Duodenal mucosa (tissue), 2 donors: Measurements from ENCODE around the gene LGR6.

Source experiments
- H3K27ac ChIP-seq: one replicate; pipeline ENCODE4 v1.7.0; 2013; ENCODE audit warnings: low read depth, low read length
- H3K27me3 ChIP-seq, 2 donors: one replicate each; pipeline ENCODE4 v1.7.0; 2013; ENCODE audit warnings: low read length in 2 of 2, control low read depth in 1 of 2; ENCODE audit not compliant: insufficient read depth in 2 of 2, control insufficient read depth in 1 of 2
- H3K36me3 ChIP-seq, 2 donors: one replicate each; pipeline ENCODE4 v1.7.0; 2013; ENCODE audit warnings: low read length in 2 of 2, control low read depth in 1 of 2; ENCODE audit not compliant: insufficient read depth in 2 of 2, control insufficient read depth in 1 of 2
- H3K4me1 ChIP-seq, 2 donors: one replicate each; pipeline ENCODE4 v1.7.0; 2013; ENCODE audit warnings: low read length in 2 of 2, control low read depth in 1 of 2; ENCODE audit not compliant: insufficient read depth in 2 of 2, control insufficient read depth in 1 of 2
- H3K4me3 ChIP-seq, 2 donors: one replicate each; pipeline ENCODE4 v1.7.0; 2013; ENCODE audit warnings: low read length in 2 of 2, low read depth in 1 of 2
- H3K9ac ChIP-seq, 2 donors: one replicate each; pipeline ENCODE4 v1.7.0; 2013; ENCODE audit warnings: low read length in 2 of 2, low read depth in 1 of 2
- H3K9me3 ChIP-seq, 2 donors: one replicate each; pipeline ENCODE4 v1.7.0; 2013; ENCODE audit warnings: low read length in 2 of 2, control low read depth in 1 of 2; ENCODE audit not compliant: control insufficient read depth in 1 of 2

The LGR6 gene

DNA sequence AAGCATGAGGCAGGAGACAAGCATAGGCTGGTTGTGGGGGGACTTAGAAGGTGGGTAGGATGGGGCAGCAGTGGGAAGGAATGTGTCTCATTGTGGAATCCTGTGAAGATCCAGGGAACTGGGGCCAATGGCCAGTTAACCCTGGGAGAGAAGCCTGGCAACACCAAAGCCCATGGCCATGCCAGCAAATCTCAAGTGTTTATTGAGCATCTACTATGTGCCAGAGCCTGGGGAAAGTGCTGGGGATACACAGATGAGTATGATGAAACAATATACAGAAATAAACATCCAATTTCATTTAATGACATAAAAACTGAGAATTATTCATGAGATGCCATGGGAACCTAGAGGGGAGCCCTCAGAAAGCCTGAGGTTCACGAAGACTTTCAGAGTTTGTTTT is 17.4 kb downstream of the LGR6 start:
- Histone ChIP-seq H3K4me1 (peaks cover 0 to 6% of the 10 kb centered on the region in 2 donors), H3K27ac (no peak overlapping the region), H3K4me3 (no peak overlapping the region), H3K9me3 (no peaks in the 10 kb centered on the region), H3K36me3 (no peaks in the 10 kb centered on the region), H3K9ac (no peak overlapping the region), H3K27me3 (peaks cover 28 to 29% of the 10 kb centered on the region in 2 donors)

DNA sequence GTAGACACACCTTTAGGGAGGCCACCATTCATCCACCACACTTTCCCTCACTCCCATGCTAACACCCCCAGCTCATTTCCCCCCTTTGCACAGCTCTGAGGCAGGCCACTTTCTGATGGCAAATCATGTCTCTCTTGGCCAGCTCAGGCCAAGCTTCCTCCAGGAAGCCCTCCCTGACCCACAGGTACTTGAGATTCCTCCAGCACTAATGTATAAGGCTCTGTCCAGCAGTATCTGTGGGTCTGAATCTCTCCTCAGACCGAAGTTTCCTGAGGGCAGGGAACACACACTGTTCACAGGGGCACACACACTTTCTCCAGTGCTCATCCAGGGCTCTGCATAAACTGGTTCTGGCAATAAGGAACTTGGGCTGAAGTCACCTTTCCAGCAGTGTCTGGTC is 19.2 kb downstream of the LGR6 start:
- peaks cover 0 to 6% of the 10 kb centered on the region in 2 donors for H3K4me1 ChIP-seq

GRCh38 chr1:202213361-202214088 is 19.9 kb downstream of the LGR6 start:
- Histone ChIP-seq H3K4me1 (peaks cover 0 to 6% of the 10 kb centered on the region in 2 donors), H3K4me3 (peak overlapping the region; percentile 43), H3K9me3 (no peaks in the 10 kb centered on the region), H3K27me3 (peaks cover 28 to 29% of the 10 kb centered on the region in 2 donors), H3K27ac (no peak overlapping the region), H3K9ac (peak overlapping the region in 1 of 2 donors; percentile 18), H3K36me3 (no peaks in the 10 kb centered on the region)

More for the DNA sequence above, 19.2 kb downstream of the LGR6 start:
- H3K36me3 ChIP-seq: no peaks in the 10 kb centered on the region
- H3K9ac ChIP-seq: no peak overlapping the region
- no peak overlapping the region for H3K27ac ChIP-seq
- no peak overlapping the region for H3K4me3 ChIP-seq
- no peaks in the 10 kb centered on the region for H3K9me3 ChIP-seq
- peaks cover 28 to 29% of the 10 kb centered on the region in 2 donors for H3K27me3 ChIP-seq

DNA sequence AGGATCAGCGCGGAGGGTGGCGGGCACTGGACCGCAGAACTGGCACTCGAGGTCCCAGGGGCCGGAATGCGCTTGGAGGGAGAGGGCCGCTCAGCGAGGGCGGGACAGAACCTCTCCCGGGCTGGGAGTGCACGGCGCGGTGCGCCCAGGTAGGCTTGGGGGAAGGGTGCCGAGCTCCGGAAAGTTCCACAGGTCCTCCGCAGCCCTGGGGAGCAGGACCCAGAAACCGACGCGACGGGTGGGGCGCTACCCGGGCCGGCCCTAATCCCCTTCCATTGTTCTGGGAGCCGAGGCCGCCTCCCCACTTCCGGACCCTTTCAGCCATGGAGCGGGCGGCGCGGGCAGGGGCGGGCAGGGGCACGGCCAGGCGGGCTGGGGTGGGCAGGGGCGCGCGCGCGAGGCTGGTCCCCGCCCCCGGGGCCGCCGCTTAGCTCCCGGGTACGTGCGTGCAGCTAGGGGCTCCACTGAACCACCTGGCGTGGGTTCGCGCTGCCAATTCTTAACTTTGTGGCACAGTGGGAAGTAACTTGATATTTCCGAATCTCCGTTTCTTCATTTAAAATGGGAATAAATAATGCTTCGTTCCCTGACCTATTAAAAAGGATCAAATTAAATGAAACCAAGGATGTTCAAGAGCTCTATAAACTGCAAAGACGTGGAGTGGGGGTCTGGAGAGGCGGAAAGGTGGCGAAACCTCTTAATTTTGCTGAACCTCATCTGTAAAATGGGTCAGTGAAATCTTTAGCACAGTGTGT is 20.7 kb downstream of the LGR6 start:
- H3K27me3 ChIP-seq: peaks cover 24 to 28% of the 10 kb centered on the region in 2 donors

GRCh38 chr1:202215472-202216130 is 22.0 kb downstream of the LGR6 start:
- H3K27ac ChIP-seq: no peak overlapping the region
- no peak overlapping the region for H3K4me3 ChIP-seq
- peaks cover 23 to 28% of the 10 kb centered on the region in 2 donors for H3K27me3 ChIP-seq
- no peaks in the 10 kb centered on the region for H3K9me3 ChIP-seq
- H3K9ac ChIP-seq: no peak overlapping the region
- H3K4me1 ChIP-seq: peaks cover 0 to 6% of the 10 kb centered on the region in 2 donors
- no peaks in the 10 kb centered on the region for H3K36me3 ChIP-seq

More for the DNA sequence above, 20.7 kb downstream of the LGR6 start:
- H3K36me3 ChIP-seq: no peaks in the 10 kb centered on the region
- no peak overlapping the region for H3K27ac ChIP-seq
- H3K9me3 ChIP-seq: no peaks in the 10 kb centered on the region
- H3K4me1 ChIP-seq: peaks cover 0 to 6% of the 10 kb centered on the region in 2 donors
- H3K4me3 ChIP-seq: peak overlapping the region; percentile 43
- H3K9ac ChIP-seq: peak overlapping the region in 1 of 2 donors; percentile 18

- Histone ChIP-seq H3K36me3 (no peaks in the 10 kb centered on the region), H3K9ac (no peak overlapping the region), H3K27me3 (peaks cover 23 to 28% of the 10 kb centered on the region in 2 donors), H3K27ac (no peak overlapping the region), H3K4me1 (peaks cover 0 to 6% of the 10 kb centered on the region in 2 donors), H3K9me3 (no peaks in the 10 kb centered on the region), H3K4me3 (no peak overlapping the region)
Observed at GRCh38 chr1:202216691-202217090, 23.1 kb downstream of the LGR6 start.

GRCh38 chr1:202217516-202217915 is 23.9 kb downstream of the LGR6 start:
- peaks cover 19 to 27% of the 10 kb centered on the region in 2 donors for H3K27me3 ChIP-seq
- H3K36me3 ChIP-seq: no peaks in the 10 kb centered on the region
- H3K27ac ChIP-seq: no peak overlapping the region

DNA sequence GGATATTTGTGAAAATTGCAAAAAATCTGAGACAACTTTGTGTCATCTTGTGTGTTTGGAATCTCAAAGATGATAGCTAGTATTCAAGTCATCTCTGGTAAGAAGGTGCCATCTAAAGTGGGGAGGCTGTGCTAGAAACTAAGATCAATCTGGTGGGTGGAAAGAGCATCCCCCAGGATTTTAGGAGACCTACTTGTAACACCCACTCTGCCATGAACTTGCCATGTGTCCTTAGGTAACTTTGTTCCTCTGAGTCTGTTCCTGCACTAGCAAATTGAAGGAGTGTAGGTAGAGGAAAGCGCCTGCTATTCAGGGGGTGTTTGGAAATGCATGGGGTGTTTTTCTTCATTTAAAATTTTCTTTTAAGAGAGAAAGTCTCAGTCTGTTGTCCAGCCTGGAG is 24.4 kb downstream of the LGR6 start:
- Histone ChIP-seq H3K4me1 (peaks cover 0 to 6% of the 10 kb centered on the region in 2 donors), H3K9ac (no peak overlapping the region), H3K27ac (no peak overlapping the region), H3K4me3 (no peak overlapping the region), H3K9me3 (no peaks in the 10 kb centered on the region), H3K36me3 (no peaks in the 10 kb centered on the region), H3K27me3 (peaks cover 19 to 22% of the 10 kb centered on the region in 2 donors)

More at GRCh38 chr1:202217516-202217915, 23.9 kb downstream of the LGR6 start:
- no peak overlapping the region for H3K9ac ChIP-seq
- H3K4me1 ChIP-seq: peaks cover 0 to 6% of the 10 kb centered on the region in 2 donors
- no peak overlapping the region for H3K4me3 ChIP-seq
- H3K9me3 ChIP-seq: no peaks in the 10 kb centered on the region

DNA sequence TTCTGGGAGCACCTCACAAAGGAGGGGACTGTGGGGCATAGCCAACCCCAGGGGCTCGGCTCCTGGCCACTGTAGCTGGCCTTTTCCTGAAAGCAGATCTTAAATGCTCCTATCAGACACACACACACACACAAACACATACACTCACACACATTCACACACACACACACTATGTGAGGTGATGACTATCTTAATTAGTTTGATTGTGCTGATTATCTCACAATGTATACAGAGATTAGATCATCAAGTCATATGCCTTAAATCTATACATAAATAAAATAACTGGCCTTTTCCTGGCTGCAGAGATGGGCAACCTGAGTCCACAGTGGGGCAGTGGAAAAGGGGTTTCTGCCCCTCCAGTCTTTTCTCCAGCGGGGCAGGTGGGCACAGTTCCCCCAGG is 27.1 kb downstream of the LGR6 start:
- Histone ChIP-seq H3K4me1 (no peaks in the 10 kb centered on the region), H3K9ac (no peak overlapping the region), H3K9me3 (no peaks in the 10 kb centered on the region), H3K27me3 (peaks cover 1 to 2% of the 10 kb centered on the region in 2 donors), H3K4me3 (no peak overlapping the region), H3K36me3 (no peaks in the 10 kb centered on the region), H3K27ac (no peak overlapping the region)
